Glutamatergic neuron (in vitro differentiated cells): Measurements from ENCODE around the gene HOXD13. TPM values are rescaled to one million over a fixed set of nuclear protein-coding genes. Genes with fewer than 3 reads are reported as not detected.

Experiments used
- DNase-seq: peaks from one replicate; pipeline ENCODE4 v3.0.0; 2022
- H3K27ac Mint-ChIP-seq: one replicate; pipeline ENCODE4 v1.8.0; 2020; ENCODE audit warnings: mild to moderate bottlenecking, mixed read lengths, inconsistent platforms; ENCODE audit not compliant: unreplicated experiment
- H3K27me3 Mint-ChIP-seq: one replicate; pipeline ENCODE4 v1.8.0; 2020; ENCODE audit warnings: mild to moderate bottlenecking, moderate library complexity, mixed read lengths, inconsistent platforms; ENCODE audit not compliant: unreplicated experiment
- H3K36me3 Mint-ChIP-seq: one replicate; pipeline ENCODE4 v1.8.0; 2020; ENCODE audit warnings: mild to moderate bottlenecking, mixed read lengths, inconsistent platforms; ENCODE audit not compliant: unreplicated experiment
- H3K4me1 Mint-ChIP-seq: one replicate; pipeline ENCODE4 v1.8.0; 2020; ENCODE audit warnings: mild to moderate bottlenecking, low read depth, mixed read lengths, inconsistent platforms; ENCODE audit not compliant: unreplicated experiment
- H3K4me3 Mint-ChIP-seq: one replicate; pipeline ENCODE4 v1.8.0; 2020; ENCODE audit warnings: mild to moderate bottlenecking, mixed read lengths, inconsistent platforms; ENCODE audit not compliant: unreplicated experiment
- H3K9me3 Mint-ChIP-seq: one replicate; pipeline ENCODE4 v1.8.0; 2020; ENCODE audit warnings: mild to moderate bottlenecking, moderate library complexity, mixed read lengths, inconsistent platforms; ENCODE audit not compliant: unreplicated experiment
- total RNA-seq: library from RNA; stranded (reverse); fragmentation: NEBNext Ultra II Directional; extraction: Animal tissue kit (Norgen Biotek cat#: 25700); gene quantifications from one replicate; pipeline ENCODE4 v1.2.1, GENCODE V29; 2021; ENCODE audit not compliant: unreplicated experiment
- TF ChIP-seq, protein P1 (sequence below): fragments of 200-600 bp; sonication (generic); IDR thresholded peaks from one replicate; pipeline ENCODE4 v1.5.0; 2021; ENCODE audit not compliant: partially characterized antibody, unreplicated experiment

Gene HOXD13
- total RNA-seq, 1 donor from 2014 or later = 0.17 TPM

DNA sequence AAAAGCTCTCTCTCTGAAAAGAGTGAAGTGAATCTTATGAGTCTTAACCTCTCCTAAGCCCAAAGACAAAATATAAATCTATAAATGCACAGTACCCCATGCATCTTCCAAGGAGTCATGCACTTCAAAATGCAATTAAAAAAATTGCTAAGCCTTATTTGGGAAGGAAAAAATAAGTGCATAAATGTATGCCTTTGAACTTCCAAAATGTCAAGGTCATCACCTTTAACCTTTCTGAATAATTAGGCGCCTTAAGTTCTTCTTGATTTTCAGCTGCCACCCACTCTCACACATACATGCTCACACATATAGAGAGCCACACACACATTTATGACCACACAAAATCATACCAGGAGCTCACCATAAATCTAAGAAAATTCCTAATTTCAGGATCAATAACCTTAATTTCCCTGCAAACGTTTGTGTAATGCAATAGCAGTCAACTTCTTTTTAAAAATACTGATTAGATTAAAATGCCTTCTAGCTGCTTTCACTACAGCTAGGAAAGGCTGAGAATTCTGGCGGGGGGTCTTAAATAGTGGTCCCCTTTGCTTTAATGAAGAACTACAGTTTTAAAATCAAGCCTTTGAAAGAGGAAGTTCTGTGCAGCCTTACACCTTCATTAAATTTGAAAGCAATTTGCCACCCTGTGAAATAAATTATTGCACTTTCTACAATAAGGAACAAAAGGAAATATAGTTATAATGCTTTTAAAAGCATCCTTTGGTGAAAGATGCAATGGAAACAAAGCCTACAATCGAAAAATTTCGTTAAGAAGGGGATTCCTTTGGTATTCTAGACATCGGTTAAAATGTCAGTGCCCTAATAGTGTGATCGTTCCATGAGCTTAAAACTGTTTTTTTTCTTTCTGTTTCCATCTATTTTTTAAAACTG is 18.1 kb downstream of the HOXD13 start:
- peaks cover 8% of the 10 kb centered on the region for H3K9me3 Mint-ChIP-seq
- H3K36me3 Mint-ChIP-seq = peaks cover 4% of the 10 kb centered on the region
- TF ChIP-seq, protein P1, sequence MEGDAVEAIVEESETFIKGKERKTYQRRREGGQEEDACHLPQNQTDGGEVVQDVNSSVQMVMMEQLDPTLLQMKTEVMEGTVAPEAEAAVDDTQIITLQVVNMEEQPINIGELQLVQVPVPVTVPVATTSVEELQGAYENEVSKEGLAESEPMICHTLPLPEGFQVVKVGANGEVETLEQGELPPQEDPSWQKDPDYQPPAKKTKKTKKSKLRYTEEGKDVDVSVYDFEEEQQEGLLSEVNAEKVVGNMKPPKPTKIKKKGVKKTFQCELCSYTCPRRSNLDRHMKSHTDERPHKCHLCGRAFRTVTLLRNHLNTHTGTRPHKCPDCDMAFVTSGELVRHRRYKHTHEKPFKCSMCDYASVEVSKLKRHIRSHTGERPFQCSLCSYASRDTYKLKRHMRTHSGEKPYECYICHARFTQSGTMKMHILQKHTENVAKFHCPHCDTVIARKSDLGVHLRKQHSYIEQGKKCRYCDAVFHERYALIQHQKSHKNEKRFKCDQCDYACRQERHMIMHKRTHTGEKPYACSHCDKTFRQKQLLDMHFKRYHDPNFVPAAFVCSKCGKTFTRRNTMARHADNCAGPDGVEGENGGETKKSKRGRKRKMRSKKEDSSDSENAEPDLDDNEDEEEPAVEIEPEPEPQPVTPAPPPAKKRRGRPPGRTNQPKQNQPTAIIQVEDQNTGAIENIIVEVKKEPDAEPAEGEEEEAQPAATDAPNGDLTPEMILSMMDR = no peak
- H3K27ac Mint-ChIP-seq = no peak overlapping the region
- H3K4me3 Mint-ChIP-seq = no peak overlapping the region
- peaks cover 3% of the 10 kb centered on the region for H3K4me1 Mint-ChIP-seq
- DNase-seq = no peak
- peaks cover 41% of the 10 kb centered on the region for H3K27me3 Mint-ChIP-seq

DNA sequence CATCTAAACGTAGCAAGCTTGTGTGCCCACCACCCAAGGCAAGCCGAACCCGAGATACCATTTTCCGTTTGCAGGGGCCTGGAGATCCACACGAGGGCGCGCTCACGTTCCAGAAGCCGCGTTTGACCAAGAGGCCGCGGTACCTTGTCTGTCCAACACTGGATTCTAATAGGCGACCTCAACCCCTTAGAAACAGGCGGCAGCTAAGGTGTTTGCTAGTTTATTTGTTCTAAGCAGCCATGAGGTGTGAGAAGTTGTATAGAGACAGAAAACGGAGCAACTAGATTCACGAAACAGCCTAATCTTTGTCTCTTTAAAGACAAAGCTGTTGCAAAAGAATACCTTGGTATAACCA is 18.8 kb downstream of the HOXD13 start:
- H3K9me3 Mint-ChIP-seq = peaks cover 6% of the 10 kb centered on the region

DNA sequence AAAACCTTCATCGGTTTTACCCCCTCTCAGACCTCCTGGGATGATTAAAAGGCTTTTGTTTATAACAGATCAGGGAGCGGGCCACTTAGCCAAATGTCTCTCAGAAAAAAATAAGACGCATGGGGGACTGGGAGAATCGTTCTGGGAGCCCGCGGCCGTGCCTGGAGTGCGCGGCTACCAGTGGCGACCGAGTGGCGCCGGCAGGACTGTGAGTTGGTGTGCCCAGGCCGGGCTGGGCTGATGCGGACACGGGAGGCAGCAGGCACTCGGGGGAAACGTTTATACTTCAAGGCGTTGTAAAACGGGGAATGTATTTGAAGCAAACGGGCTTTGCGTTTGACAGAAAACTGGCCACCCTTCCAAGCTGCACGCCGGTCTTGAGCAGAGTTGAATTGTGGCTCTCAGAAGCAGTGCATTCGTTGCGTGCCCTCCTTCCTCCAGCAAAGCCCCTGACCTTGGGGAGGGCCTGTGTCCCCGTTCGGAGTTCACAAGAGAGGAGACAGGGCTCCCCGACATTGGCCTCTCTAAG is 19.4 kb downstream of the HOXD13 start:
- H3K36me3 Mint-ChIP-seq = peaks cover 7% of the 10 kb centered on the region
- TF ChIP-seq, protein P1 = no peak
- H3K27me3 Mint-ChIP-seq = peaks cover 44% of the 10 kb centered on the region
- no peak for DNase-seq
- no peaks in the 10 kb centered on the region for H3K4me1 Mint-ChIP-seq
- peaks cover 6% of the 10 kb centered on the region for H3K9me3 Mint-ChIP-seq
- H3K27ac Mint-ChIP-seq = no peak overlapping the region
- H3K4me3 Mint-ChIP-seq = no peak overlapping the region

More for the DNA sequence above, 18.8 kb downstream of the HOXD13 start:
- DNase-seq = peak; percentile 81
- Mint-ChIP-seq H3K27ac (no peak overlapping the region), H3K4me1 (peaks cover 1% of the 10 kb centered on the region), H3K4me3 (no peak overlapping the region), H3K36me3 (peaks cover 4% of the 10 kb centered on the region), H3K27me3 (peaks cover 40% of the 10 kb centered on the region)
- TF ChIP-seq, protein P1 = peak; percentile 54

DNA sequence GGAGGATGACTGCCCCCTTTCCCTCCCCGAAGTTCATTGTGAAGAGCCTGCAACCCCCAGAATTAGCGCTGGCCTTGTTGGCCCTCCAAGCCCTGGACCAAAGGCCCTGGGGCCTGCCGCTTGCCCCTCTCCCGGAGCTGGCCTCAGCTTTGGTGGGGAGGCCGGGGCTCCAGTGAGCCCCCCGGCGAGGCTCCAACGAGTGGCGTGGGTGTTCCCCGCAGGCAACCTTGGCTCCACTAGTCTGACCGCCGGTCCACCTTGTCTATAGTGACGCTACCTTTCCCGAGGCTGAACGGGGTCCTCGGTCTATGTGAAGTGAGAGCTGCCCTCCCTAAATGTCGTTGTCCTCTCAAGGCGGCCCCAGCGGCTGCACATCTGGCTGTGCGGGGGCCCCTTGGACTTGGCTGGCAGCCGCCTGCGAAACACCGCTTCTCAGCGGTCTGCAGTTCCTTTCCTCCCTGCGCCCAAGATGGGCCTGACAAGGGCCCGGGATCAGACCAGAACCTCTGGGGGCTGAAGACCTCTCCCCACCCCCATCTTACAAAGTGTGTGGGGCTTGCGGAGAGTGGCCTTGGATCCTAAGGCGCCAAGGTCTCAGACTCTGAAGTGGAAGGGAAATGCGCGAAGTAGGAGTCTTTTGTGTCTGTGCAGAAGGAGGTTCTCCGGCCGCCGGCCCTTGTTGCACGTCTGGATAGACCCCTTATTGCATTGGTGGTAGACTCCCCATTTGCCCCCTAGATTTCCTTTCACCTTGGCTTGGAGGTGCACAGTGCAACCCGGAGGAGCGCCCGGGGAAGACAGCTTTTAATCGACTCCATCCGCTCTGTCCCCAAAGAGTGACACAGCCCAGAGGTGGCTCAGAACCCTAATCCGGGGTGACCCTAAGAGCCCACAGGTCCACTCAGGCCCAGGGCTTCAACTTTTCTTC is 20.1 kb downstream of the HOXD13 start:
- TF ChIP-seq, protein P1 = no peak
- H3K27ac Mint-ChIP-seq = no peak overlapping the region
- H3K27me3 Mint-ChIP-seq = peaks cover 45% of the 10 kb centered on the region
- H3K9me3 Mint-ChIP-seq = peaks cover 8% of the 10 kb centered on the region
- peaks cover 11% of the 10 kb centered on the region for H3K36me3 Mint-ChIP-seq
- no peak for DNase-seq
- H3K4me1 Mint-ChIP-seq = no peaks in the 10 kb centered on the region
- H3K4me3 Mint-ChIP-seq = no peak overlapping the region
